GM23248 (cell line): ENCODE results near the gene ERP27. TPM values are rescaled to one million over a fixed set of nuclear protein-coding genes. Genes with fewer than 3 reads are reported as not detected.

Experiments used
- DNase-seq: peaks from one replicate; pipeline ENCODE4 v3.0.0-alpha.2; 2015
- H2AFZ ChIP-seq: fragments of 200-600 bp; sonication (generic); 2 replicates; pipeline ENCODE4 v1.6.1; 2016; ENCODE audit warnings: antibody characterized with exemption
- H3F3A ChIP-seq: fragments of 200-600 bp; sonication (generic); 2 replicates; pipeline ENCODE4 v1.6.1; 2016; ENCODE audit warnings: mild to moderate bottlenecking, antibody characterized with exemption, mixed run types; ENCODE audit not compliant: insufficient read depth
- H3K27ac ChIP-seq: fragments of 200-600 bp; sonication (generic); 2 replicates; pipeline ENCODE4 v1.5.1; 2016; ENCODE audit warnings: mild to moderate bottlenecking
- H3K27me3 ChIP-seq: fragments of 200-600 bp; sonication (generic); replicated peaks from 2 replicates; pipeline ENCODE4 v1.6.1; 2016; ENCODE audit warnings: mild to moderate bottlenecking; ENCODE audit not compliant: insufficient read depth
- H3K36me3 ChIP-seq: fragments of 200-600 bp; sonication (generic); 2 replicates; pipeline ENCODE4 v1.6.1; 2016; ENCODE audit warnings: low read depth, mild to moderate bottlenecking
- H3K4me1 ChIP-seq: fragments of 200-600 bp; sonication (generic); 2 replicates; pipeline ENCODE4 v1.6.1; 2016; ENCODE audit warnings: mild to moderate bottlenecking; ENCODE audit not compliant: insufficient read depth
- H3K4me2 ChIP-seq: fragments of 200-600 bp; sonication (generic); one replicate; pipeline ENCODE4 v1.6.1; 2016; ENCODE audit warnings: mild to moderate bottlenecking; ENCODE audit not compliant: unreplicated experiment
- H3K4me3 ChIP-seq: fragments of 200-600 bp; sonication (generic); 2 replicates; pipeline ENCODE4 v1.5.1; 2016; ENCODE audit warnings: mild to moderate bottlenecking
- H3K79me2 ChIP-seq: fragments of 200-600 bp; sonication (generic); 2 replicates; pipeline ENCODE4 v1.6.1; 2016; ENCODE audit warnings: mild to moderate bottlenecking; ENCODE audit not compliant: insufficient read depth
- H3K9ac ChIP-seq: fragments of 200-600 bp; sonication (generic); 2 replicates; pipeline ENCODE4 v1.6.1; 2016; ENCODE audit warnings: mild to moderate bottlenecking
- H3K9me2 ChIP-seq: fragments of 200-600 bp; sonication (generic); 2 replicates; pipeline ENCODE4 v1.6.1; 2016; ENCODE audit warnings: mixed run types, mild to moderate bottlenecking, moderate library complexity; ENCODE audit not compliant: insufficient read depth
- H3K9me3 ChIP-seq: fragments of 200-600 bp; sonication (generic); one replicate; pipeline ENCODE4 v1.6.1; 2017; ENCODE audit warnings: low read depth
- H4K20me1 ChIP-seq: fragments of 200-600 bp; sonication (generic); 2 replicates; pipeline ENCODE4 v1.6.0; 2016; ENCODE audit not compliant: insufficient read depth
- EZH2 ChIP-seq: fragments of 200-600 bp; sonication (generic); IDR thresholded peaks from 2 replicates; pipeline ENCODE4 v1.6.1; 2018; ENCODE audit warnings: antibody characterized with exemption, mild to moderate bottlenecking; ENCODE audit not compliant: insufficient read depth, poor library complexity, severe bottlenecking
- EZH2phosphoT487 ChIP-seq: fragments of 200-600 bp; sonication (generic); IDR thresholded peaks from 2 replicates; pipeline ENCODE4 v1.6.1; 2018; ENCODE audit warnings: antibody characterized with exemption, moderate library complexity, mild to moderate bottlenecking, low read depth; ENCODE audit not compliant: insufficient read depth
- WGBS, 2 experiments: methylation state at CpG; one replicate each; pipeline ENCODE4 v1.1.6; 2015 to 2017; ENCODE audit warnings: low lambda C conversion rate in 2 of 2, low coverage in 1 of 2; ENCODE audit errors: missing lambda C conversion rate in 2 of 2; 5-methylcytosine and 5-hydroxymethylcytosine counted together
- in situ Hi-C: fragments of 300-500 bp; cut with MboI; formaldehyde crosslinking; loops from 2 replicates; pipeline ENCODE4 v1.15.0; 2020
- polyA plus RNA-seq: library from polyadenylated mRNA; unstranded; fragments of >200 nt; fragmentation: Nextera tagmentation; extraction: Ambion mirVana; gene quantifications from 2 replicates; pipeline ENCODE4 v1.2.1, GENCODE V29; 2016
- total RNA-seq: library from RNA; depleted of rRNA; stranded (reverse); fragments of >200 nt; shearing (Covaris generic); gene quantifications from 2 replicates; pipeline ENCODE4 v1.2.3, GENCODE V29; 2014

ERP27 gene
- total and polyA plus RNA-seq, 2 experiments from 2014 or later: not detected

DNA sequence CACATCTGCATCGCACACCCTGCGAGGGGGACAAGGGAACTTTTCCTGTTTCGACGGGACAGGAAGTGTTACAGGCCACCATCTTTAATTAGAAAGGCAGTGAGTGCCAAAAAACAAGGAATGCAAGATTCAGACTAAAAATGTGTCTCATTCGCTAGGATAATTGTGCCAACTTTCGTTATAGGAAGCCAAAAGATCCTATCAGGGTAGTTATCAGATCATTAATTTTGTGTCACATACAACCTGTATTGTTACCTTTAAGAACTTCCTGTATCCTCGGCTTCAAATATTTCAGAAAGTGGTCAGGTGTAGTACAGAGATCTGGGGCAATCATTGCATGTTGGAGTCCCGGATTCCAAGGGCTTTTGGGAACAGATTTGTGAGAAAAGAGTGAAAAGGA is 33.5 kb downstream of the ERP27 start:
- Histone ChIP-seq H3K36me3 (no peaks in the 10 kb centered on the region), H3K9ac (no peak overlapping the region)
- WGBS, 2 experiments: 58 to 59% methylated on average over 7 to 8 of the region's 8 CpGs

DNA sequence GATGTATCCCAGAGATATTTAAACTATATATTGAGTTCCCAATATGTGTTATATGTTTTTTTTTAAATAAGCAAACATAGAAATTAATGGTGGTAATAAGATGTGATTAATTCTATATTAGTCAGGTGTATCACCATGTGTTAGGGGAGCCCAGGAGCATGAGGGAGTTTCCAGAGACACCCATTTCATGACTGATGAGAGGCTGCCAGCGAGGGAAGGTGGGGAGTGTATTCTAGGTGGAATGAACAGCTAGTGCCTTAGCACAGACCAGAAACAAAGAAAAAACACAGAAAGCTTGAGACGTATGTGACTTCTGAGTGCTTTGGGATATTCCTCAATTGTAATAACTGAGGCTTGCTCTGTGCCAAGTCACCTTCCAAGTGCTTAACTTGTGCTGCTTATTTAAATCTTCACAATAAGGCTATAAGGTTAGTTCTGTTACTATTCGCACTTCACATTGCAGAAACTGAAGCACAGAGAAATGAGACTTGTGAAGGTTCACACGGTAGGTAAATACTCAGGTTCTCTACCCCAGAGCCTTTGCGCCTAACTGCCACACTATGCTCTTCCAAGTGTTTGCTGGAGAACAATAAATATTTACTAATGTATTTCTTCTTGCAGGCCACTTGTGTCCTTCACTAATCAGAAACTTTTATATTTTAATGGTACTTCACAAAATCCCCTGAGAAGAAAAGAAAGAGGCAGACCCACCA is 34.8 kb downstream of the ERP27 start:
- Histone ChIP-seq H3K27me3 (no peaks in the 10 kb centered on the region), H3K4me1 (no peaks in the 10 kb centered on the region), H3K36me3 (no peaks in the 10 kb centered on the region), H2AFZ (no peak overlapping the region), H4K20me1 (no peaks in the 10 kb centered on the region), H3K27ac (no peak overlapping the region), H3K4me3 (no peak overlapping the region), H3K79me2 (no peaks in the 10 kb centered on the region), H3K4me2 (no peak overlapping the region), H3F3A (no peaks in the 10 kb centered on the region), H3K9me3 (no peaks in the 10 kb centered on the region), H3K9me2 (no peaks in the 10 kb centered on the region), H3K9ac (no peak overlapping the region)
- in situ Hi-C loops: no loop called here
- TF ChIP-seq EZH2: no peak
- no peak for TF ChIP-seq EZH2phosphoT487
- WGBS, 2 experiments: 81 to 83% methylated on average over 5 of the region's 5 CpGs
- no peak for DNase-seq

More for the DNA sequence above, 33.5 kb downstream of the ERP27 start:
- TF ChIP-seq EZH2phosphoT487 (no peak), EZH2 (no peak)
- no peaks in the 10 kb centered on the region for H3K9me2 ChIP-seq
- H3K4me3 ChIP-seq: no peak overlapping the region
- H3K4me2 ChIP-seq: no peak overlapping the region
- in situ Hi-C loops: no loop called here
- H3K27ac ChIP-seq: no peak overlapping the region
- H3K4me1 ChIP-seq: peaks cover 2% of the 10 kb centered on the region; the same call in 1 of the 2 replicates
- no peaks in the 10 kb centered on the region for H3K9me3 ChIP-seq
- no peaks in the 10 kb centered on the region for H4K20me1 ChIP-seq
- no peaks in the 10 kb centered on the region for H3K27me3 ChIP-seq
- H3F3A ChIP-seq: peaks cover 2% of the 10 kb centered on the region; the same call in 1 of the 2 replicates
- no peak overlapping the region for H2AFZ ChIP-seq
- no peak for DNase-seq
- H3K79me2 ChIP-seq: no peaks in the 10 kb centered on the region

DNA sequence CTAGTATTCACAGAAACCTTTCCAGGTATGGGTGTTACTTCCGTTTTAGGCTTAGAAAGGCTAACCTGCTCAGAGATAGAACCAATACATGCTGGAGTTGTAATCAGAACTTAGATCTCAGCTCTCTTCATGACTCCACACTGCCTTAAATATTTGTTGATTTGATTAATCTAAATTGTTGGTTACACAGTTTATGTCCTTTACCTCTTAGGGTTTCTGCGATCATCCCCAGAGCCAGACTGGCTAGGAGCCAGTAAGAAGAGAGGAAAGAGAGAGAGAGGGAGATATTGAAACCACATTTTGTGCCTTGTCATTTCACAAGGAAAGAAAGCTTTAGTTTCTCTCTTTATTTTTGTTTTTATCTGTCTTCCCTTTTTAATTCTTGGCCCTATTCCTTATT is 35.9 kb downstream of the ERP27 start:
- Histone ChIP-seq H3K4me2 (no peak overlapping the region), H3K9me2 (no peaks in the 10 kb centered on the region), H3K4me3 (no peak overlapping the region), H3K36me3 (no peaks in the 10 kb centered on the region), H3K27me3 (no peaks in the 10 kb centered on the region), H2AFZ (no peak overlapping the region), H3K9ac (no peak overlapping the region), H3F3A (no peaks in the 10 kb centered on the region), H3K79me2 (no peaks in the 10 kb centered on the region), H3K9me3 (no peaks in the 10 kb centered on the region), H4K20me1 (no peaks in the 10 kb centered on the region), H3K27ac (no peak overlapping the region), H3K4me1 (no peaks in the 10 kb centered on the region)
- TF ChIP-seq EZH2phosphoT487 (no peak), EZH2 (no peak)
- in situ Hi-C loops: no loop called here
- peak; percentile 18 for DNase-seq
- WGBS, 2 experiments: 31 to 34% methylated on average over 2 of the region's 2 CpGs

DNA sequence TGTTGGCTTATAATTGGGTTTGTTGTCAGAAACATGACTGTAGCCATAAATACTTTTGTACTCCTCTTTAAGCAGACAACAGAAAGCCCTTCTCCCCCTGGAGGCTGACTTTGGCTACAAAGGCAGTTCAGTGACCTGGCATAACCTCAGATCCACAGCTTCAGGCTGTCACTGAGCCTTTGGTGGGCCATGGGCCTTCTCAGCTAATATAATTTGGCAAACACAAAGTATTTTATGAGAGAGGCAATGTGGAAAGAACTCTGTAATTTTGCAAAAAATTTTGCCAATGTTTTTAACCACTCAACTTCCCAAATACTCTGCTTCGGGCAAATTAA is 37.1 kb downstream of the ERP27 start:
- Histone ChIP-seq H3K4me3 (no peak overlapping the region), H3K4me1 (peaks cover 11% of the 10 kb centered on the region), H3K4me2 (no peak overlapping the region), H3K9me2 (no peaks in the 10 kb centered on the region), H3K27ac (no peak overlapping the region), H3K36me3 (no peaks in the 10 kb centered on the region), H3F3A (peaks cover 10% of the 10 kb centered on the region; the same call in 1 of the 2 replicates), H3K9ac (no peak overlapping the region), H3K79me2 (no peaks in the 10 kb centered on the region), H3K27me3 (no peaks in the 10 kb centered on the region), H3K9me3 (no peaks in the 10 kb centered on the region), H2AFZ (no peak overlapping the region), H4K20me1 (no peaks in the 10 kb centered on the region)
- in situ Hi-C loops: no loop called here
- WGBS, 2 experiments: 41 to 42% methylated on average over 1 of the region's 1 CpG
- no peak for DNase-seq
- no peak for TF ChIP-seq EZH2
- TF ChIP-seq EZH2phosphoT487: no peak
